GM23248 (cell line): ENCODE results near the gene NPFFR1. TPM values are rescaled to one million over a fixed set of nuclear protein-coding genes. Genes with fewer than 3 reads are reported as not detected.

Experiments
- DNase-seq: peaks from one replicate; pipeline ENCODE4 v3.0.0-alpha.2; 2015
- H2AFZ ChIP-seq: fragments of 200-600 bp; sonication (generic); 2 replicates; pipeline ENCODE4 v1.6.1; 2016; ENCODE audit warnings: antibody characterized with exemption
- H3F3A ChIP-seq: fragments of 200-600 bp; sonication (generic); 2 replicates; pipeline ENCODE4 v1.6.1; 2016; ENCODE audit warnings: mild to moderate bottlenecking, antibody characterized with exemption, mixed run types; ENCODE audit not compliant: insufficient read depth
- H3K27ac ChIP-seq: fragments of 200-600 bp; sonication (generic); 2 replicates; pipeline ENCODE4 v1.5.1; 2016; ENCODE audit warnings: mild to moderate bottlenecking
- H3K27me3 ChIP-seq: fragments of 200-600 bp; sonication (generic); replicated peaks from 2 replicates; pipeline ENCODE4 v1.6.1; 2016; ENCODE audit warnings: mild to moderate bottlenecking; ENCODE audit not compliant: insufficient read depth
- H3K36me3 ChIP-seq: fragments of 200-600 bp; sonication (generic); 2 replicates; pipeline ENCODE4 v1.6.1; 2016; ENCODE audit warnings: low read depth, mild to moderate bottlenecking
- H3K4me1 ChIP-seq: fragments of 200-600 bp; sonication (generic); 2 replicates; pipeline ENCODE4 v1.6.1; 2016; ENCODE audit warnings: mild to moderate bottlenecking; ENCODE audit not compliant: insufficient read depth
- H3K4me2 ChIP-seq: fragments of 200-600 bp; sonication (generic); one replicate; pipeline ENCODE4 v1.6.1; 2016; ENCODE audit warnings: mild to moderate bottlenecking; ENCODE audit not compliant: unreplicated experiment
- H3K4me3 ChIP-seq: fragments of 200-600 bp; sonication (generic); 2 replicates; pipeline ENCODE4 v1.5.1; 2016; ENCODE audit warnings: mild to moderate bottlenecking
- H3K79me2 ChIP-seq: fragments of 200-600 bp; sonication (generic); 2 replicates; pipeline ENCODE4 v1.6.1; 2016; ENCODE audit warnings: mild to moderate bottlenecking; ENCODE audit not compliant: insufficient read depth
- H3K9ac ChIP-seq: fragments of 200-600 bp; sonication (generic); 2 replicates; pipeline ENCODE4 v1.6.1; 2016; ENCODE audit warnings: mild to moderate bottlenecking
- H3K9me2 ChIP-seq: fragments of 200-600 bp; sonication (generic); 2 replicates; pipeline ENCODE4 v1.6.1; 2016; ENCODE audit warnings: mixed run types, mild to moderate bottlenecking, moderate library complexity; ENCODE audit not compliant: insufficient read depth
- H3K9me3 ChIP-seq: fragments of 200-600 bp; sonication (generic); one replicate; pipeline ENCODE4 v1.6.1; 2017; ENCODE audit warnings: low read depth
- H4K20me1 ChIP-seq: fragments of 200-600 bp; sonication (generic); 2 replicates; pipeline ENCODE4 v1.6.0; 2016; ENCODE audit not compliant: insufficient read depth
- EZH2 ChIP-seq: fragments of 200-600 bp; sonication (generic); IDR thresholded peaks from 2 replicates; pipeline ENCODE4 v1.6.1; 2018; ENCODE audit warnings: antibody characterized with exemption, mild to moderate bottlenecking; ENCODE audit not compliant: insufficient read depth, poor library complexity, severe bottlenecking
- EZH2phosphoT487 ChIP-seq: fragments of 200-600 bp; sonication (generic); IDR thresholded peaks from 2 replicates; pipeline ENCODE4 v1.6.1; 2018; ENCODE audit warnings: antibody characterized with exemption, moderate library complexity, mild to moderate bottlenecking, low read depth; ENCODE audit not compliant: insufficient read depth
- WGBS, 2 experiments: methylation state at CpG; one replicate each; pipeline ENCODE4 v1.1.6; 2015 to 2017; ENCODE audit warnings: low lambda C conversion rate in 2 of 2, low coverage in 1 of 2; ENCODE audit errors: missing lambda C conversion rate in 2 of 2; 5-methylcytosine and 5-hydroxymethylcytosine counted together
- in situ Hi-C: fragments of 300-500 bp; cut with MboI; formaldehyde crosslinking; loops from 2 replicates; pipeline ENCODE4 v1.15.0; 2020
- polyA plus RNA-seq: library from polyadenylated mRNA; unstranded; fragments of >200 nt; fragmentation: Nextera tagmentation; extraction: Ambion mirVana; gene quantifications from 2 replicates; pipeline ENCODE4 v1.2.1, GENCODE V29; 2016
- total RNA-seq: library from RNA; depleted of rRNA; stranded (reverse); fragments of >200 nt; shearing (Covaris generic); gene quantifications from 2 replicates; pipeline ENCODE4 v1.2.3, GENCODE V29; 2014

The NPFFR1 gene
- total and polyA plus RNA-seq, 2 experiments from 2014 or later, result not detected

DNA sequence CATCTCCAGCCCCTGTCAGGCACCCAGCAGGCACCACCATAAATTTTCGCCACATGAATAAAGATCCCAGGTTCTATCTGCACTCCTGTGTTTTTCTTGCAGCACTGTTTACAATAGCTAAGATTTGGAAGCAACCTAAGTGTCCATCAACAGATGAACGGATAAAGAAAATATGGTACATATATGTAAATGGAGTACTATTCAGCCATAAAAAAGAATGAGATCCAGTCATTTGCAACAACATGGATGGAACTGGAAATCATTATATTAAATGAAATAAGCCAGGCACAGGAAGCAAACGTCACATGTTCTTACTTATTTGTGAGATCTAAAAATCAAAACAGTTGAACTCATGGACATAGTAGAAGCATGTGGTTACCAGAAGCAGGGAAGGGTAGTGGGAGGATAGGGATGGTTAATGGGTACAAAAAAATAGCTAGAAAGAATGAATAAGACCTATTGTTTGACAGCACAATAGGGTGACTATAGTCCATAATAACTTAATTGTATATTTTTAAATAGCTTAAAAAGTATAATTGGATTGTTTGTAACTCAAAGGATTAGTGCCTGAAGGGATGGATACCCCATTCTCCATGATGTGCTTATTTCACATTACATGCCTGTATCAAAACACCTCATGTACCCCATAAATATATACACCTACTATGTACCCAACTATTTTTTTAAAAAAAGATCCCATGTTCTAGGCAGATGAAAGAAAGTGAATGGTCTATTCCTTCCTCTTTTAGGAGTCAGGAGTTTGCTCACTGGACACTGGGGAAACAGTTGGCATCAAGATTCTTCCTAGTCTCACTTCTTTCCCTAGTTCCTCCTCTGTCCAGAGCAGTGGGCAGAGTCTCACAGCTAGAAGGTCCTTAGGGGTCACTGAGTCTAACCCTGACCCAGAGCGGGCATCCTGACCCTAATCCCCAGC, 1.0 kb upstream of the NPFFR1 start:
- H2AFZ ChIP-seq, result no peak overlapping the region
- no peak for DNase-seq
- no peak overlapping the region for H3K4me2 ChIP-seq
- H3K4me1 ChIP-seq, result no peaks in the 10 kb centered on the region
- in situ Hi-C loops, result no loop called here
- no peak overlapping the region for H3K27ac ChIP-seq
- no peaks in the 10 kb centered on the region for H3K9me3 ChIP-seq
- H3K9me2 ChIP-seq, result no peaks in the 10 kb centered on the region
- no peak overlapping the region for H3K9ac ChIP-seq
- no peak overlapping the region for H3K4me3 ChIP-seq
- no peaks in the 10 kb centered on the region for H4K20me1 ChIP-seq
- TF ChIP-seq EZH2phosphoT487 (no peak), EZH2 (no peak)
- H3K36me3 ChIP-seq, result no peaks in the 10 kb centered on the region
- WGBS, 2 experiments, result 42 to 43% methylated on average over 4 of the region's 4 CpGs
- no peaks in the 10 kb centered on the region for H3K79me2 ChIP-seq
- peaks cover 39% of the 10 kb centered on the region for H3K27me3 ChIP-seq
- H3F3A ChIP-seq, result no peaks in the 10 kb centered on the region

- H4K20me1 ChIP-seq, result no peaks in the 10 kb centered on the region
- TF ChIP-seq EZH2phosphoT487 (no peak), EZH2 (no peak)
- no peak for DNase-seq
- no peak overlapping the region for H2AFZ ChIP-seq
- no peak overlapping the region for H3K4me3 ChIP-seq
- H3K4me1 ChIP-seq, result no peaks in the 10 kb centered on the region
- no peaks in the 10 kb centered on the region for H3F3A ChIP-seq
- WGBS, 2 experiments, result 92 to 95% methylated on average over 1 of the region's 1 CpG
- H3K27me3 ChIP-seq, result peaks cover 39% of the 10 kb centered on the region
- H3K9me3 ChIP-seq, result no peaks in the 10 kb centered on the region
- no peak overlapping the region for H3K4me2 ChIP-seq
- H3K9ac ChIP-seq, result no peak overlapping the region
- no peak overlapping the region for H3K27ac ChIP-seq
- H3K36me3 ChIP-seq, result no peaks in the 10 kb centered on the region
- H3K79me2 ChIP-seq, result no peaks in the 10 kb centered on the region
- H3K9me2 ChIP-seq, result no peaks in the 10 kb centered on the region
- in situ Hi-C loops, result no loop called here
Observed at GRCh38 chr10:70283071-70283444, 746 bp downstream of the NPFFR1 start.

DNA sequence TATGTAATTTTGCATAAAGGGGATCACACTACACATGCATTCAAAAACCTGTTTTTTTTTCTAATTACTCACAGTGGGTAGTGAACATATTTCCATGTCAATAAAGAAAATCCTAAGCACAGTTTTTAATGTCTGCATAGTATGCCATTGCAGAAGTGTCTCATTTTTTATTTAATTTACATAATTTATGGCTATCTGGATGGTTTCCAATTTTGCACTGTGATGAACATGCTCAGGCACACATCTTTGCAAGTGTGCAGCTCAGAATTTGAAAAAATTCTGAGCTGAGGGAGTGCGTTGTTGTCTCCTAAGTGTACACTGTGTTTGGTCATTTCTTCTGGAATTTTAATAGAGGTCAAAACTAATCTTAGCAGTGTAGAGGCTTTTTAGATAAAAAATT, 2.2 kb downstream of the NPFFR1 start:
- Histone ChIP-seq H3K79me2 (no peaks in the 10 kb centered on the region), H3K4me3 (no peak overlapping the region), H3K9me2 (no peaks in the 10 kb centered on the region), H3K27me3 (peaks cover 39% of the 10 kb centered on the region), H4K20me1 (no peaks in the 10 kb centered on the region), H3K9ac (no peak overlapping the region), H3F3A (no peaks in the 10 kb centered on the region), H3K4me1 (no peaks in the 10 kb centered on the region), H2AFZ (no peak overlapping the region), H3K9me3 (no peaks in the 10 kb centered on the region), H3K27ac (no peak overlapping the region), H3K4me2 (no peak overlapping the region), H3K36me3 (no peaks in the 10 kb centered on the region)
- DNase-seq, result no peak
- TF ChIP-seq EZH2phosphoT487 (no peak), EZH2 (no peak)
- in situ Hi-C loops, result no loop called here
- 63 to 80% methylated on average over 1 of the region's 1 CpG for WGBS, 2 experiments

DNA sequence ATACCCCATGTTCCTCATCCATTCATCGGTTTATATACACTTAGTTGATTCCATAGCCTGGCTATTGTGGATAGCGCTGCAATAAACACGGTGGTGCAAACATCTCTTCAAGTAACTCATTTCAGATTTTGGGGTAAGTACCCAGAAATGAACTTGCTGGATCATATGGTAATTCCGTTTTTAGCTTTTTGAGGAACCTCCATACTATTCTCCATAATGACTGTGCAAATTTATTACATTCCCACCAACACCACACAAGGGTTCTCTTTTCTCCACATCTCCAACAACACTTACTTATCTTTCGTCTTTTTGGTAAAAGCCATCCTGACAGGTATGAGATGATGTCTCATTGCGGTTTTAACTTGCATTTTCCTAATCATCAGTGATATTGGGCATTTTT, 3.7 kb downstream of the NPFFR1 start:
- DNase-seq, result no peak
- no peaks in the 10 kb centered on the region for H3F3A ChIP-seq
- no peak overlapping the region for H3K4me3 ChIP-seq
- H3K36me3 ChIP-seq, result no peaks in the 10 kb centered on the region
- no peaks in the 10 kb centered on the region for H3K9me2 ChIP-seq
- H3K27ac ChIP-seq, result no peak overlapping the region
- TF ChIP-seq EZH2, result no peak
- no peak for TF ChIP-seq EZH2phosphoT487
- 83 to 87% methylated on average over 6 of the region's 6 CpGs for WGBS, 2 experiments
- H4K20me1 ChIP-seq, result no peaks in the 10 kb centered on the region
- in situ Hi-C loops, result no loop called here
- peaks cover 36% of the 10 kb centered on the region for H3K27me3 ChIP-seq
- no peaks in the 10 kb centered on the region for H3K4me1 ChIP-seq
- no peak overlapping the region for H3K4me2 ChIP-seq
- no peak overlapping the region for H2AFZ ChIP-seq
- no peaks in the 10 kb centered on the region for H3K79me2 ChIP-seq
- no peak overlapping the region for H3K9ac ChIP-seq
- H3K9me3 ChIP-seq, result no peaks in the 10 kb centered on the region
